GM18502 (cell line): ENCODE measurements around the gene CHRNB1.
"Not testable (repeated sequence)": the region's sequence is repeated elsewhere in the genome, so short reads cannot be mapped to it uniquely, and the experiment has no call there.

Source experiments
- ATAC-seq: cut with Tn5 transposase; IDR thresholded peaks from one replicate; pipeline ENCODE4 v1.9.1; 2021; ENCODE audit warnings: mild to moderate bottlenecking; ENCODE audit not compliant: unreplicated experiment, poor library complexity

CHRNB1 gene

GRCh38 chr17:7464081-7464480 lies 19.2 kb downstream of the CHRNB1 start:
- no peak for ATAC-seq

GRCh38 chr17:7465597-7466275 lies 20.9 kb downstream of the CHRNB1 start:
- no peak for ATAC-seq

- no peak for ATAC-seq
Observed at GRCh38 chr17:7466318-7466638, 21.4 kb downstream of the CHRNB1 start.

- ATAC-seq, result no peak
Observed at GRCh38 chr17:7466639-7467341, 21.9 kb downstream of the CHRNB1 start.

GRCh38 chr17:7467498-7467897 lies 22.6 kb downstream of the CHRNB1 start:
- ATAC-seq, result no peak

GRCh38 chr17:7468290-7468689 lies 23.4 kb downstream of the CHRNB1 start:
- no peak for ATAC-seq

- no peak for ATAC-seq
Observed at GRCh38 chr17:7468804-7469389, 24.0 kb downstream of the CHRNB1 start.

GRCh38 chr17:7469843-7470242 lies 25.0 kb downstream of the CHRNB1 start:
- ATAC-seq, result not testable (repeated sequence)

- ATAC-seq, result not testable (repeated sequence)
Observed at GRCh38 chr17:7470457-7470973, 25.7 kb downstream of the CHRNB1 start.

- no peak for ATAC-seq
Observed at GRCh38 chr17:7471729-7472128, 26.9 kb downstream of the CHRNB1 start.

GRCh38 chr17:7474767-7475166 lies 29.9 kb downstream of the CHRNB1 start:
- not testable (repeated sequence) for ATAC-seq

GRCh38 chr17:7475764-7476422 lies 31.0 kb downstream of the CHRNB1 start:
- ATAC-seq, result no peak

- ATAC-seq, result no peak
Observed at GRCh38 chr17:7476494-7476893, 31.6 kb downstream of the CHRNB1 start.

- ATAC-seq, result no peak
Observed at GRCh38 chr17:7476951-7477350, 32.1 kb downstream of the CHRNB1 start.

GRCh38 chr17:7477392-7478275 lies 32.8 kb downstream of the CHRNB1 start:
- no peak for ATAC-seq

- no peak for ATAC-seq
Observed at GRCh38 chr17:7478276-7479212, 33.7 kb downstream of the CHRNB1 start.

- no peak for ATAC-seq
Observed at GRCh38 chr17:7479213-7480088, 34.6 kb downstream of the CHRNB1 start, which contains the start of gene ZBTB4. ZBTB4 (minus strand) TSS chr17:7479631; CDS start chr17:7466801, 12,830 bp downstream.

GRCh38 chr17:7480089-7480384 lies 35.2 kb downstream of the CHRNB1 start:
- no peak for ATAC-seq
